Measurements from ENCODE around the gene RRAS2.

GRCh38 chr11:14251754-14252153 is 107.2 kb downstream of the RRAS2 start:
- TF ChIP-seq CTCF (IDR thresholded peaks at IDR 0.05), result no peak
- TF ChIP-seq POLR2A (IDR thresholded peaks at IDR 0.05), result no peak
